Measurements from ENCODE around the gene TTLL8.

DNA sequence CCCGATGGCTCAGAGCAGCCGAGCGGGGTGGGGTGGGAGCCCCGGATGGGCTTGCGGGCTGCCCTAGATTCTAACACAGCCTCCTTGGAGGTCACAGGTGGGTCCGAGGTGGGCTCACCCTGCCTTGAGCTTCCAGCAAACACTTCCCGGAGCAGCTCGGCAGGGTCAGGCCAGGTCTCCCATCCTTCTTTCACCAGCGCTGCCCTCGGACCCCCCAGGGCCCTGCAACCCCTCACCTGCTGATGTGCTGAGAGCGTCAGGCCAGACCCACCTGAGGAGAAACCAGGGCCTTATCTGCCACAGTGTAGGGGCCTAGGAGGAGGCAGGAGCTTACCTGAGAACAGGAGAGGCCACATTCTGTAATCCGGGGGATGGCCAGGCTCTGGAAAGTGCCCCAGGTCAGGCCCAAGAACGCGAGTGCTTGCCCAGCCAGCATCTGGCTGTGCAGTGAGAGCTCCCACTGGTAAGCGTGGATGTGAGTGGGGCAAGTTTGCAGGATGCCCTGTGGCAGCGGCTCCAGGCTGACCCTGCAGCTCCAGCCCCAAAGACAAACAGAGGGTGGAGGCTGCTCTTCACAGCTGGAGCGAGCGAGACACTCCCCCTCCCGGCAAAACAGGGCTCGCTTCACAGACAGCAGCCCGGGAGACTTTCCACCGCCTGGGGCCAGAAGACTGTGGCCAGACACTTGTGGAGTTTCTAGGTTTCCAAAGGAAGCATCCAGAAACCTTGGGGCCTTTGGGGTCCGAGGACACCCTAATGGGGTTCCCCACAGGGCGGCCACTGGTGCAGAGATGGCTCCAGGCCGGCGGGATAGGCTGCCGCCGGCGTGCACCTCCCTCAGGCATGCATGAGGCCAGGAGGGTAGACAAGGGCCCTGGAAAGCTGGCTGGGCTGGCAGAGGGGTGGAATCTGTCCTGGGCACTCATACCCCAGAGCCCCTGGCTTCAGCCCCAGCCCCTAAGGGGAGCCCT is 45.6 kb downstream of the TTLL8 start, which contains the start of gene IL17REL:
- TF ChIP-seq, protein P1, sequence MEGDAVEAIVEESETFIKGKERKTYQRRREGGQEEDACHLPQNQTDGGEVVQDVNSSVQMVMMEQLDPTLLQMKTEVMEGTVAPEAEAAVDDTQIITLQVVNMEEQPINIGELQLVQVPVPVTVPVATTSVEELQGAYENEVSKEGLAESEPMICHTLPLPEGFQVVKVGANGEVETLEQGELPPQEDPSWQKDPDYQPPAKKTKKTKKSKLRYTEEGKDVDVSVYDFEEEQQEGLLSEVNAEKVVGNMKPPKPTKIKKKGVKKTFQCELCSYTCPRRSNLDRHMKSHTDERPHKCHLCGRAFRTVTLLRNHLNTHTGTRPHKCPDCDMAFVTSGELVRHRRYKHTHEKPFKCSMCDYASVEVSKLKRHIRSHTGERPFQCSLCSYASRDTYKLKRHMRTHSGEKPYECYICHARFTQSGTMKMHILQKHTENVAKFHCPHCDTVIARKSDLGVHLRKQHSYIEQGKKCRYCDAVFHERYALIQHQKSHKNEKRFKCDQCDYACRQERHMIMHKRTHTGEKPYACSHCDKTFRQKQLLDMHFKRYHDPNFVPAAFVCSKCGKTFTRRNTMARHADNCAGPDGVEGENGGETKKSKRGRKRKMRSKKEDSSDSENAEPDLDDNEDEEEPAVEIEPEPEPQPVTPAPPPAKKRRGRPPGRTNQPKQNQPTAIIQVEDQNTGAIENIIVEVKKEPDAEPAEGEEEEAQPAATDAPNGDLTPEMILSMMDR (IDR thresholded peaks at IDR 0.05): peak in 1 of 2 donors; percentile 6
- no peak for TF ChIP-seq POLR2AphosphoS5 (IDR thresholded peaks at IDR 0.05)
- no peak for TF ChIP-seq POLR2A (IDR thresholded peaks at IDR 0.05)
- no peak for TF ChIP-seq EP300 (IDR thresholded peaks at IDR 0.05)
